ENCODE results near the gene AGBL4. TPM values are rescaled to one million over a fixed set of nuclear protein-coding genes. Genes with fewer than 3 reads are reported as not detected.

Gene AGBL4
- total RNA-seq, 6 experiments from 2014 or later: not detected

DNA sequence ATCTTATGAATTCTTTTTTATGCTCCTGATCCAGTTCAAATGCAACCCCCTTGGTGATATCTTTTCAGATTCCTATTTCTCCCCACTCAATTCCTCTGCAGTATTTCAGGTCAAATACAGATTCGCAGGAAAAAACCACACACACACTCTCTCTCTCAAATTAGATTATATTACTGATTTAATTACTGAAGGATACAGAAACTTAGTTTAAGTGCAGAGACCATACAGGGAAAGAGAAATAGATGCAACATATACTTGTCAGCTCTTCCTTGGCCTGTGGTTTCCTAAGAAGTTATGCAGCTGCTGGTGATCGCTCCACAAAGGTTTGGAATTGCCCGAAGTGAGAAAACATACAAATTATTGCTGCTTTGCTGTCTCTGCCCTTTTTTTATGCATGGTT is 400.9 kb downstream of the AGBL4 start:
- TF ChIP-seq, protein P1, sequence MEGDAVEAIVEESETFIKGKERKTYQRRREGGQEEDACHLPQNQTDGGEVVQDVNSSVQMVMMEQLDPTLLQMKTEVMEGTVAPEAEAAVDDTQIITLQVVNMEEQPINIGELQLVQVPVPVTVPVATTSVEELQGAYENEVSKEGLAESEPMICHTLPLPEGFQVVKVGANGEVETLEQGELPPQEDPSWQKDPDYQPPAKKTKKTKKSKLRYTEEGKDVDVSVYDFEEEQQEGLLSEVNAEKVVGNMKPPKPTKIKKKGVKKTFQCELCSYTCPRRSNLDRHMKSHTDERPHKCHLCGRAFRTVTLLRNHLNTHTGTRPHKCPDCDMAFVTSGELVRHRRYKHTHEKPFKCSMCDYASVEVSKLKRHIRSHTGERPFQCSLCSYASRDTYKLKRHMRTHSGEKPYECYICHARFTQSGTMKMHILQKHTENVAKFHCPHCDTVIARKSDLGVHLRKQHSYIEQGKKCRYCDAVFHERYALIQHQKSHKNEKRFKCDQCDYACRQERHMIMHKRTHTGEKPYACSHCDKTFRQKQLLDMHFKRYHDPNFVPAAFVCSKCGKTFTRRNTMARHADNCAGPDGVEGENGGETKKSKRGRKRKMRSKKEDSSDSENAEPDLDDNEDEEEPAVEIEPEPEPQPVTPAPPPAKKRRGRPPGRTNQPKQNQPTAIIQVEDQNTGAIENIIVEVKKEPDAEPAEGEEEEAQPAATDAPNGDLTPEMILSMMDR (IDR thresholded peaks at IDR 0.05): no peak
- Mint-ChIP-seq H3K4me1 (ENCODE audit: low read depth) (no peaks in the 10 kb centered on the region), H3K27me3 (ENCODE audit: insufficient read depth) (no peaks in the 10 kb centered on the region), H3K4me3 (no peak overlapping the region), H3K27ac (no peak overlapping the region), H3K9me3 (peaks cover 45% of the 10 kb centered on the region), H3K36me3 (ENCODE audit: low read depth) (peaks cover 5% of the 10 kb centered on the region; the same call in 1 of the 2 replicates)
- no peak for DNase-seq

DNA sequence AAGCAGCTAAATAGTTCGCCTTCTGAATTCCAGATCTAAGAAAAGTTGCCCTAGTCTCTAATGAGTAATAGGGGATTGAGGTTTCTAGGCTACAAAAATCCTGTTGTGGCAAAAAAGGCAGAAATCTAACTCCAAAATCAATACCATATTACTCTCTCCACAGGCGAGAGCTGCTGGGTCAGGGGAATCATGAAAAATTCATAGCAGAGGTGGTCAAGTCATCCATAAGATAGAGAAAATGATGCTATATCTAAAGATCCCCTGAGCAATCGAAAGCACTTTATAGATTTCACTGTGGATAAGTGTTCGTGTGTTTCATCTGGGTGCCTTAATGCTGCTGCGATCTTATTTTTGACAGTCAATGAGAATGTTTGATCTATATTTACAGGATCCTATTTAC is 417.7 kb downstream of the AGBL4 start:
- no peaks in the 10 kb centered on the region for H3K4me1 Mint-ChIP-seq (ENCODE audit: low read depth)
- H3K27me3 Mint-ChIP-seq (ENCODE audit: insufficient read depth): no peaks in the 10 kb centered on the region
- DNase-seq: no peak
- H3K9me3 Mint-ChIP-seq: peaks cover 49% of the 10 kb centered on the region
- TF ChIP-seq, protein P1 (IDR thresholded peaks at IDR 0.05): no peak
- no peaks in the 10 kb centered on the region for H3K36me3 Mint-ChIP-seq (ENCODE audit: low read depth)
- H3K4me3 Mint-ChIP-seq: no peak overlapping the region
- H3K27ac Mint-ChIP-seq: no peak overlapping the region

DNA sequence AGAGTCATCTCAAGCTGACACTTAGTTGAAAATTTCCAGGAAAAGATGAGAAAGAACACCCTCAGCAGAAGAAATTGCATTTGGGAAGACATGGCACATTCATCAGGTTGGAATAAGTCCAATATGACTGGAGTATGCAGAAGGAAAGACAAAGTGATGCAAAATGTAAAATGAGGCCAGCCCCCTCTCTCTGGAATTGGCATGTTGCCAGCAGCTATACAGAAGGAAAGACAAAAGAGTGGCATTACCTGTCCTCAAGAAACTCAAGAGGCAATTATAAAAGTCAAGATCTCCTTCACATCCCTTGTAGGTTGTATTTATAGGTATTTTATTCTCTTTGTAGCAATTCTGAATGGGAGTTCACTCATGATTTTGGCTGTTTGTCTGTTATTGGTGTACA is 426.3 kb downstream of the AGBL4 start:
- TF ChIP-seq, protein P1 (IDR thresholded peaks at IDR 0.05): no peak
- Mint-ChIP-seq H3K4me1 (ENCODE audit: low read depth) (no peaks in the 10 kb centered on the region), H3K27ac (no peak overlapping the region), H3K9me3 (peaks cover 51% of the 10 kb centered on the region), H3K36me3 (ENCODE audit: low read depth) (no peaks in the 10 kb centered on the region), H3K4me3 (no peak overlapping the region), H3K27me3 (ENCODE audit: insufficient read depth) (no peaks in the 10 kb centered on the region)
- DNase-seq: no peak

DNA sequence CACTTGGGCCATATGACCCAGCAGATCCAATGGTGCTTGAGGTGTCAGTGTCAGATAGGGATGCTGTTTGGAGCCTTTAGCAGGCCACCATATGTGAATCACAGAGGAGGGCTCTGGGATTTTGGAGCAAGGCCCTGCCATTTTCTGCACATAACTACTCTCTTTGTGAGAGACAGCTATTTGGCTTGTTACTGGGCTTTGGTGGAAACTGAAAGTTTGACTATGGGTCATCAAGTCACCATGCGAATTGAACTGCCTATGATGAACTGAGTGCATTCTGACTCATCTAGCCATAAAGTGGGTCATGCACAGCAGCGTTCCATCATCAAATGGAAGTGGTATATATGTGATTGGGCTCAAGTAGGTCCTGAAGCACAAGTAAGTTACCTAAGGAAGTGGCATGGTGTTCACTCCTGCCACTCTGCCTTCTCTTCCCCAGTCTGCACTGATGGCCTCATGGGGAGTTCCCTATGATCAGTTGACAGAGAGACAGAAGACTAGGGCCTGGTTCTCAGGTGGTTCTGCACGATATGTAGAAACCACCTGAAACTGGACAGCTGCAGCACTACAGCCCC is 447.3 kb downstream of the AGBL4 start:
- Mint-ChIP-seq H3K27me3 (ENCODE audit: insufficient read depth) (no peaks in the 10 kb centered on the region), H3K9me3 (peaks cover 45% of the 10 kb centered on the region), H3K27ac (no peak overlapping the region), H3K4me1 (ENCODE audit: low read depth) (no peaks in the 10 kb centered on the region), H3K4me3 (no peak overlapping the region), H3K36me3 (ENCODE audit: low read depth) (no peaks in the 10 kb centered on the region; the same call in 1 of the 2 replicates)
- TF ChIP-seq, protein P1 (IDR thresholded peaks at IDR 0.05): no peak
- no peak for DNase-seq

DNA sequence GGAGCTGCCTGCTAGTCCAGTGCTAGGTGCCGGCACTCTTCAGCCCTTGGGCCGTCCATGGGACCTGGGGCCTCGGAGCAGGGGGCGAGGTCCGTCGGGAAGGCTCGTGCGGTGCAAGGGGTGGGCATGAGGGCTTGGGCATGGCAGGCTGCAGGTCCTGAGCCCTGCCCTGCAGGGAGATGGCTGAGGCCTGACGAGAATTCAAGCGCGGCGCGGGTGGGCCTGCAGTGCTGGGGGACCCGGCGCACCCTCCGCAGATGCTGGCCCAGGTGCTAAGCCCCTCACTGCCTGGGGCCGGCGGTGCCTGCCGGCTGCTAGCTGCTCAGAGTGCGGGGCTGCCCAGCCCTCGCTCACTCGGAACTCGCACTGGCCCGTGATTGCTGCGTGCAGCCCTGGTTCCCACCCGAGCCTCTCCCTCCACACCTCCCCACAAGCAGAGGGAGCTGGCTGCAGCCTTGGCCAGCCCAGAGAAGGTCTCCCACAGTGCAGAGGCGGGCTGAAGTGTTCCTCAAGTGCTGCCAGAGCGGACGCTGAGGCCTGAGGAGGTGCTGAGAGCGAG is 467.0 kb downstream of the AGBL4 start:
- no peaks in the 10 kb centered on the region for H3K36me3 Mint-ChIP-seq (ENCODE audit: low read depth)
- H3K27ac Mint-ChIP-seq: no peak overlapping the region
- H3K4me3 Mint-ChIP-seq: no peak overlapping the region
- H3K27me3 Mint-ChIP-seq (ENCODE audit: insufficient read depth): no peaks in the 10 kb centered on the region
- TF ChIP-seq, protein P1 (IDR thresholded peaks at IDR 0.05): no peak
- DNase-seq: no peak
- H3K4me1 Mint-ChIP-seq (ENCODE audit: low read depth): no peaks in the 10 kb centered on the region
- H3K9me3 Mint-ChIP-seq: peaks cover 52% of the 10 kb centered on the region
